Iris pigment epithelial cell (primary cell): ENCODE measurements around the gene BTN1A1.
A peak's percentile ranks its signal among the peaks of the same experiment; 100 is the strongest.
"Not testable (repeated sequence)": the region's sequence is repeated elsewhere in the genome, so short reads cannot be mapped to it uniquely, and the experiment has no call there.

Source experiments
- DNase-seq: peaks from one replicate; pipeline ENCODE4 v3.0.0-alpha.2; 2011; ENCODE audit warnings: low read depth

Gene BTN1A1

GRCh38 chr6:26476896-26477295 lies 23.2 kb upstream of the BTN1A1 start:
- no peak for DNase-seq

GRCh38 chr6:26477426-26477825 lies 22.7 kb upstream of the BTN1A1 start:
- no peak for DNase-seq

DNA sequence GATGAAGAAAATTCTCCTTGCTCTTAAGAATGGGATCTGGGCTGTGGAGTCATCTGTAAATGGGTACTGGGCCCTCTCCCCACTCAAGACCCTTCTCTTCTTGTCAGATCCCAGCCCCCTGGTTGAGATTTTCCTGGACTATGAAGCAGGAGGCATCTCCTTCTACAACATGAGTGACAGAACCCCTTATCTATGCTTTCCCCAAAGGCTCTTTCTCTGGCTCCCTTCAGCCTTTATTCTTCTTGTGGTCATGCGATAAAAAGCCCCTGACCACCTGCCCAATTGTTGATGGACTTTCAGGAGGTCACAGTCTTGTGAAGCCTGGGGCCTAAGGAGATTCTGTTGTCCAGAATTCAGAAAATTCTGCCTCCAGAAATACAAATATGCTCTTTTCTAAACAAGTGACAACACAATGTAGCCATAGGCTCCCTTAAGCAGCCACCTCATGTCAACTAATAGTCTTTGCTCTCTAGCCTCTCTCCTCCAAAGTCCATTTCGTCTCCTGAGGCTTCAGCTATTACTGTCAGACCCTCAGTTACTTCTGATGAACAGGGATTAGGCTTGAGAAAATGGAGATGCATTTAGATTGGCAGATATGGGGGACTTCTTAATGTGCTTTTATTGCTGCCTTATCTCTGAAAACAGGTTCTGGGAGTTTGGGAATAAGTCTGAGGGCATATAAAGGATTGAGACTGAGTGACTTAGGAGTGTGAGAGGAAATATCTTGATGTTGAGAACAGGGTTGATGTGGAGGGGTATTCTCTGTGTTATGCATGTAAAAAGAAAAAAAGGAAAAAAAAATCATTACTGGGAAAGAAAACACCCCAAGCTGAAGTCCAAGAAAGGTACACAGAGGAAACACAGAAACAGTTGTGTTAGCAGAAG lies 21.8 kb upstream of the BTN1A1 start:
- no peak for DNase-seq

DNA sequence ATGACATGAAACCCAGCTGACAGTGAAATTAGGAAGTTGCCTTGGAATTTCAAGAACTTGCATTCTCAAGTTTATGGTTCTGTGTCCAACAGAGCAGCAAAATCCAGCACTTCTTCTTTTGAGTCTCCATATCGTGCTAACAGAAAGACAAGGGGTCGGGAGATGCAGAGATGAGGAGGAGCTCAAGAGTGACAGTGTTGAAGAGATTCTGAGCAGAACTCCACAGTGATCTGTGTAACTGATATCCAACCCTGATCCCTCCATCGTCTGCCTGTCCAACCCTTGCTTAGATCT lies 21.2 kb upstream of the BTN1A1 start:
- DNase-seq, result no peak

DNA sequence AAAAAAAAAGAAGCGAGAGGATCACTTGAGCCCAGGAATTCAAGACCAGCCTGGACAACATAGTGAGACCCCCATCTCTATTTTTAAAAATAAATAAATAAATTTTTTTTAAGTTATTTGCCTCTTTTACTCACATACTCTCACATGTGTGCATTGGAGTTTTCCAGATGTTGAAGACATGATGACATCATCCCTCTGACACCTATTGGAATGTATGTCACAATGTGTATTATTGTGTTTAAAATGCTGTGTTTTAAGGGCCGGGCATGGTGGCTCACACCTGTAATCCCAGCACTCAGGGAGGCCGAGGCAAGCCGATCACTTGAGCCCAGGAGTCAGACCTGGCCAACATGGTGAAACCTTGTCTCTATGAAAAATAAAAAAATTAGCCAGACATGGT lies 17.8 kb upstream of the BTN1A1 start:
- no peak for DNase-seq

DNA sequence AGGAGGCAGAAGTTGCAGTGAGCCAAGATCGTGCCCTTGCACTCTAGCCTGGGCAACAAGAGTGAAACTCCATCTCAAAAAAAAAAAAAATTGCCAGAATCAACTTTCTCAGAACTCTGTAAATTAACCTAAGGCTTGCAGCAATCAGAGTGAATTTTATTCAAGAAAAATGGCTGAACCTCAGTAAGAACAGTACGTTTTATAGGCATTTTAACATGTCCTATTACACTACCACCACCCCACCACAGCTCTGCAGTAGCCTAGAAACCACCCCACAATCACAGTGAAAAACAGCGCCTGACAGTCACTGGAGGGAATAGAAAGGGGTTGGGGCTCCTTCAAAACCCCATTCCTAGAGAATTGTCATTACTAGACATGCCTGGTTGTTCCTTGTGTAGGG lies 16.4 kb upstream of the BTN1A1 start:
- DNase-seq, result no peak

DNA sequence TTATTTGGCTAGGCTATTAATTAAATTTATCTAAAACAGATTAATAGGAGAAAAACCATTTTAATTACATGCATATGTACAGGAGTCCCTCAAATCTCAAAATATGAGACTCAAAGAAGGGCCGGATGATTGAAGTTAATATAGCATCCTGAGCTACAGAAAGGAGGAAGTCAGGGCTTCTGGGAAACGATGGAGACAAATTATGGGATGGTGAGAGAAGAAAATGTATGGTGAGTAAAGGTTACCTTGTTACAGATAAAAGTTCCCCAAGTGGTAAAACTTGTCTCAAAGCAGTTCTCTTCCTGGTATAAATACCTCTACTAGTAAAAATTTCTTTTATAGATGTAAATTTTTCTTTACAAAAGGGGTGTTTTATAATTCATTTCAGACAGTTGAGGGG lies 15.9 kb upstream of the BTN1A1 start:
- DNase-seq, result no peak

- no peak for DNase-seq
Measured at GRCh38 chr6:26485112-26485780, 14.9 kb upstream of the BTN1A1 start.

- no peak for DNase-seq
Measured at GRCh38 chr6:26486358-26486757, 13.7 kb upstream of the BTN1A1 start.

DNA sequence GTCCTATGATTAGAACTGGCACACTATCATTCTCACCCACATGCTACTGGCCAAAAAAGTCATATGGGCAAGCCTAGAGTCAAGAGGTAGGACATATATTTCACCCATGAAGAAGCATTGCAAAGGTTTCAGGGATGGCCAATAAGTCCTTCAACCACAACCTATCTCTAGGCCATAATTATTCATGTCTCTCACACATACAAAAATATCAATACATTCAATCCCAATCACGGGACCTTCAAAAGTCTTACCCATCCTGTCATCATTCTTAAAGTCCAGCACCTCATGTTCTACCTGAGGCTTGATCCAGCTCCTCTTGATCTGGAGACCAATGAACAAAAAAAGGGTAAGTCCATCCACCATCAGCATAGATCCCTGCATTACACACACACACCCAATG lies 12.6 kb upstream of the BTN1A1 start:
- DNase-seq, result no peak

- no peak for DNase-seq
Measured at GRCh38 chr6:26489996-26490964, 9.8 kb upstream of the BTN1A1 start.

GRCh38 chr6:26491604-26492003 lies 8.5 kb upstream of the BTN1A1 start:
- no peak for DNase-seq

DNA sequence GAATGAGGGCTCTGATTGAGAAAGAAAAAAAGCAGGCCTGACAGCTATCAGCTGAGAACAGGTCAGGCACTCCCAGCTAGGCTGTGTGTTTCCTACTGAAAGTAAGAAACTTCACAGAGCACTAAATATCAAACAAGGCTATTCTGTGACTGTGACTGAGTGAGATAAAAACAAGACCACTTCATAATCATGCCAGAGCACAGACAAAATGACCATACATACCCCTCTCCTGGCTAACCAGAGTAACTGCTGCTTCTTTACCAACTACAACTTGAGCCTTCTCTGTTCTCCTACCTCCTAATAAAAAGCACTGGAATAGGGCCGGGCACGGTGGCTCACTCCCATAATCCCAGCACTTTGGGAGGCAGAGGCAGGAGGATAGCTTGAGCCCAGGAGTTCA lies 6.8 kb upstream of the BTN1A1 start:
- DNase-seq, result peak; percentile 37

DNA sequence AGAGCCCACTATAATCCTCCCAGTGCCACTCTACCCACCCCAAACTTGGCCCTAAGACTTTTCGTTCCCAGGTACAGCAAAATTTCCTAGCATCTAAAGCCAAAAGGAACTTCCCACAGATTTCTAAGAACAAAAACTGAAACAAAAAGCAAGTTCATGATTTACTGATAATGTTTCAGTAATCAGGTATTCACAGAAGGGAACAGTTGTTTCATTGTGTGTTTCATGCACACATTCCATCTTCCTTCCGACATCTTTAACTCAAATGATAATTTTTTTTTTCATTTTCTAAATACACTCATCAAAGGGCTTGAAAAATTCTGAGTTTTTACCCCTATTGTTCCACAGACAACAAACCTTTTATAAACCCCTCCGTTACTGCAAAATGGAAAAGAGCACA lies 6.0 kb upstream of the BTN1A1 start:
- DNase-seq, result no peak

- no peak for DNase-seq
Measured at GRCh38 chr6:26495281-26495680, 4.8 kb upstream of the BTN1A1 start.

DNA sequence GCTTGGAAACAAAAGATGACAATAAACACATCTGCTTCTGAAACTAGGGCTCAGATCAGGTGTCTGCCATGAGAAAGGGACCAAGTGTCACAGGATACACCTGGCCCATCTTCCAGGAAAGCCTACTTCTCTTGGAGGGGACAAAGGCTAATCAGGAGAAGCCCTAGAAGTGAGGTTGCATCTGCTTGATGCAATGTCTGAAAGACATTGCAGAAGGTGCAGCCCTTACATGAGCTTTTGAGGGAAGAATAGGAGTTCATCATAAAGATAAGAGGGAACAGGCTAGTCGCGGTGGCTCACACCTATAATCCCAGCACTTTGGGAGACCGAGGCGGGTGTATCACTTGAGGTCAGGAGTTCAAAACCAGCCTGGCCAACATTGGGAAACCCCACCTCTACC lies 2.5 kb upstream of the BTN1A1 start:
- DNase-seq, result no peak

- DNase-seq, result peak; percentile 12
Measured at GRCh38 chr6:26501482-26501986, 1.4 kb downstream of the BTN1A1 start.

DNA sequence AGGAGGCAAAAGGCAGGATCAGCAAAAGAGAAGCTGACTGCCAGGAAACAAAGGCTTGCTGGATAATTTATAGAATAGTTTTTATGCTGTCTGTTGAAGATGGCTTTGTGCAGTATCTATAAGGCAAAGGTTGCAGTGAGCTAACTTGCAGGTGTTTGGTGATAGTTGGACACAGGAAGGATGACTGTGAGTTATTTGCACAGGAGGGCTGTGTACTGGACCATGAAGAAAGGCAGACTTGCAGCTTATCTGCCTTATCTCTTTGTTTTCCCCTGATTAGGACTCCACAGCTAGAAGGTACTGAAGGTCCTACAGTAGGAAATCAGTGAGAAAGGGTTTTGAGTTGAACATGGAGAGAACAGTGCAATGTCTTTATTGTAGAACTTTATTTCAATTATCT lies 2.1 kb downstream of the BTN1A1 start:
- no peak for DNase-seq

- DNase-seq, result no peak
Measured at GRCh38 chr6:26502626-26503025, 2.5 kb downstream of the BTN1A1 start.

DNA sequence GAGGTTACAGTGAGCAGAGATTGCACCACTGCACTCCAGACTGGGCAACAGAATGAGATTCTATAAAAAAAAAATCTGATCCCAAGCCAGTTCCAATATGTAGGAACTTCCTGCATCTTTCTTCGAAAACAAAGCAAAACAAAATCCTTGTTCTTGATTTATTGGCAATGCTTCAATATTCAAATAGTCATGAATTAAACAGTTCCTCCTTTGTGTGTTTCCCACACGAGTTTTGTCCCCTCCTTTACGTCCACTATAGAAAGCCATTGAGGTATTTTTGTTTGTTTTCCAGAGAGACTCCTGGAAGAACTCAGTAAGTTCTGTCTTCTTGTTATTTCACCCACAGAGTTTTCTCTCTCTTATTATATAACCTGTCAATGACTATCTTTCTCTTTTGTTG lies 7.6 kb downstream of the BTN1A1 start:
- DNase-seq, result no peak

DNA sequence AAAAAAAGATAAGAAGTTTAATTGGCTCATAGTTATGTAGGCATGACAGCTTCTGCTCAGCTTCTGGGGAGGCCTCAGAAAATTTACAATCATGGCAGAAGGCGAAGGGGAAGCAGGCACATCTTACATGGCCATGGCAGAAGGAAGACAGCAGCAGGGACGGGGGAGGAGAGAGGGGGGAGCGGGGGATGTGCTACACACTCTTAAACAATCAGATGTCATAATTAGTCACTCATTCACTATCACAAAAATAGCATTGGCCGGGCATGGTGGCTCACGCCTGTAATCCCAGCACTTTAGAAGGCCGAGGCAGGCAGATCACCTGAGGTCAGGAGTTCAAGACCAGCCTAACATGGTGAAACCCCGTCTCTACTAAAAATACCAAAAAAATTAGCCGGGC lies 10.9 kb downstream of the BTN1A1 start:
- not testable (repeated sequence) for DNase-seq

DNA sequence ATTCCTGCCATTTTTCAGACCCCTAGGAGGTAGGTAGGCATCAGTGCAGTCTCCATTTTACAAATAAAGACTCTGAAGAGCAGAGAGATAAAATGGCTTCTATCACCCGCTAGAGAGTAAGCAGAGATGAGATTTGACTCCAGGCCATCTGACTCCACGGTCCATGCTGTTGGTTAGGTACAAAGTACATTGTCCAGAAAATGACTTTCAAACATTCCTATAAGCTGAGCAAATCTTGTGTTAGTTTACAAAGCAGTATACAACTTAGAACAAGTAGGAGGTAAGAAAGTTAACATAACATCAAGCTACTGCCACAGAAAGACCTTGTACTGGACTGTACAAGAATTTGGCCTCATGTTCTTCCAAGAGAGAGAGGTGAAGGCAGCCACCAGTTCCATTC lies 14.9 kb downstream of the BTN1A1 start:
- peak; percentile 67 for DNase-seq
